GM21576 (cell line): ENCODE data around the gene SLC4A9.

ENCODE experiments used
- ATAC-seq: cut with Tn5 transposase; IDR thresholded peaks from one replicate; pipeline ENCODE4 v1.9.1; 2021; ENCODE audit warnings: mild to moderate bottlenecking, moderate library complexity; ENCODE audit not compliant: unreplicated experiment

The SLC4A9 gene

DNA sequence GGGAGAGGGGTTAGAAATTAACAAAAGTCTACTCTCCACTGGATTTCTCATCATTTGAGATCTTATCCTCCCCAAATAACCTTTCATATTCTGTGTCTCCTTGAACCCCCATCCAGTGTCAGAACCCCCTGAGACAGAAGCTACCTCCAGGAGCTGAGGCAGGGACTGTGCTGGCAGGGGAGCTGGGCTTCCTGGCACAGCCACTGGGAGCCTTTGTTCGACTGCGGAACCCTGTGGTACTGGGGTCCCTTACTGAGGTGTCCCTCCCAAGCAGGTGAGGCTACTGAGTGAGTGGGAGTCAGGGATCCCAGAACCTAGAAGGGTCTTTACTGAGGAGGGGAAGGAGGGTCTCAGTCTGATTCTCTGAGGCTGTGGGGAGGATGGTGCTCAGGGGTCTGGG, 1.9 kb downstream of the SLC4A9 start:
- no peak for ATAC-seq

DNA sequence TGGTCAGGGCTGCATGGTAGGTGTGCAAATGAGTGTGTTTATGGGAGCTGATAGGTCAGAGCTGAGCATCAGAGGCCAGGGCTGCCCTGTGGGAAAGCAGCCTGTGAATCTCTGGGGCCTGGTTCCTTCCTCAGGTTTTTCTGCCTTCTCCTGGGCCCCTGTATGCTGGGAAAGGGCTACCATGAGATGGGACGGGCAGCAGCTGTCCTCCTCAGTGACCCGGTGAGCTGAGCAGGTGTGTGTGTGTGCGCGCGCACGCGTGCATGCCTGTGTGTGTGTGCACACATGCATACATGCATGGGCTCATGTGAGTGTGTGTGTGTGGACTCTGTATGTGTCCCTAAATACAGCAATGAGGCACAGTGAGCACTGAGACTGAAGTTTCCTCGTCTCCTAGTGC, 2.3 kb downstream of the SLC4A9 start:
- no peak for ATAC-seq

DNA sequence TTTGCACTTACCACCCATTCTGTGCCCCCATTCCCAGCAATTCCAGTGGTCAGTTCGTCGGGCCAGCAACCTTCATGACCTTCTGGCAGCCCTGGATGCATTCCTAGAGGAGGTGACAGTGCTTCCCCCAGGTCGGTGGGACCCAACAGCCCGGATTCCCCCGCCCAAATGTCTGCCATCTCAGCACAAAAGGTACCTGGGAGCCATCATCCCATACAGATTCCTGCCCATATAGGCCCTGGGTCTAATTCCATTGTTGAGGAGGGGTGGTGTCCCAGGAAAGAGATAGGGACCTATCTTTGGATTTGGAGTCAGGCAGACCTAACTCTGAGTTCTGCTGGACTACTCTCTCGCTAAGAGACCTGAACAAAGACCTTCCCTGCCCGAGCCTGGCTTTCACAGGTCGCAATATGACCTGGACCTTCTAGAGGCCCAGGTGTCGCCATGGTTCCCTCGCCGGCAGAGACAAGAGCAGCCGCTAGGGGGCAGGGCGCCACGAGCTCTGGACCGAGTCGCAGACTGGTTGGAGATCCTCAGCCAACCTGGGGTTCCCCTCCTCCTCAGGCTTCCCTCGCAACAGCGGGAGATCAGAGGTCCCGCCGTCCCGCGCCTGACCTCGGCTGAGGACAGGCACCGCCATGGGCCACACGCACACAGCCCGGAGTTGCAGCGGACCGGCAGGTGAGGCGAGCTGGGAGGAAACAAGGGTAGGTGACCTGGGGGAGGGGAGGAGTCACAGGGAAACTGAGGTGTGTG, 3.1 kb downstream of the SLC4A9 start:
- ATAC-seq, result peak; percentile 89

DNA sequence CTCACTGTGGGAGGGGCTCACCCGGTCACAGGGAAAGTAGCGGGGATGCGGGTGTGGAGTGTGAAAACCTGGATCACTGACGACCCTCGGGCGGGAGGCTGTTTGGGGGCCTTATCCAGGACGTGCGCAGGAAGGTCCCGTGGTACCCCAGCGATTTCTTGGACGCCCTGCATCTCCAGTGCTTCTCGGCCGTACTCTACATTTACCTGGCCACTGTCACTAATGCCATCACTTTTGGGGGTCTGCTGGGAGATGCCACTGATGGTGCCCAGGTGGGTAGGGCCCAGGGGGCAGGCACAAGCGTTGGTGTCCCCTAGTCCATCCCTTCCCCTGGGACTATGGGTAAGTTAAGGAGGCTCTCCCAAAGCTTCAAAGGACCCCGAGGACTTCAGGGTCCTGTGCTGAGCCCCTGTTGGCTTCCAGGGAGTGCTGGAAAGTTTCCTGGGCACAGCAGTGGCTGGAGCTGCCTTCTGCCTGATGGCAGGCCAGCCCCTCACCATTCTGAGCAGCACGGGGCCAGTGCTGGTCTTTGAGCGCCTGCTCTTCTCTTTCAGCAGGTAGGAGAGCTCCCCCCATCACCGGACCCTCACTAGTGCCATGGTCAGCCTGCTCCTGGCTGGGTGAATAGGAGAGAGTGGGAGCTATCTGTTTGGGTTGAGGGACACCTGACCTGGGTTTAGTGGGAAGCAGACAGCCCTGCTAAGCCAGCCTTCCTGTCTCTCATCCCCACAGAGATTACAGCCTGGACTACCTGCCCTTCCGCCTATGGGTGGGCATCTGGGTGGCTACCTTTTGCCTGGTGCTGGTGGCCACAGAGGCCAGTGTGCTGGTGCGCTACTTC, 3.9 kb downstream of the SLC4A9 start:
- no peak for ATAC-seq

DNA sequence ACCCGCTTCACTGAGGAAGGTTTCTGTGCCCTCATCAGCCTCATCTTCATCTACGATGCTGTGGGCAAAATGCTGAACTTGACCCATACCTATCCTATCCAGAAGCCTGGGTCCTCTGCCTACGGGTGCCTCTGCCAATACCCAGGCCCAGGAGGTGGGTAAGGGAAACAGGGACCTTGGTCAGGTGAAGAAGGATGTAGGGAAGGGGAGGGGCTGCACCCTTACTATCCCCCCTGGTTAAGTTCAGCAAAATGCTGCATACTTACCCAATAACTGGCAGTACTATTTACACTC, 4.4 kb downstream of the SLC4A9 start:
- no peak for ATAC-seq

DNA sequence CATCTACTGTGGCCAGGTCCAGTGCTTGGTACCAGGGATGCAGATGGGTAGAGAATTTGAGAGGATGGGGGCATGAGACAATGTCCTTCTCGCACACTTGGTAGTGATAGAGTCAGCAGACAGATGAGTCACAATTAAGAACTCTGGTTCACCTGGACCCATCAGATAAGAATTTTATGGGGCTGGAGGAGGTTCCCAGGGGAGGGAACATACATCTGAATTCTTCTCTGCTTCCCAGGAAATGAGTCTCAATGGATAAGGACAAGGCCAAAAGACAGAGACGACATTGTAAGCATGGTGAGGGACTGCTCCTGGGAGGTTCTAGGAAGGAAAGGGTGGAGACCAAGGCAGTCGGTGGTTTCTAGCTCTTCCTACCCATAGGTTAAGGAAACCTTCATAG, 5.3 kb downstream of the SLC4A9 start:
- no peak for ATAC-seq

DNA sequence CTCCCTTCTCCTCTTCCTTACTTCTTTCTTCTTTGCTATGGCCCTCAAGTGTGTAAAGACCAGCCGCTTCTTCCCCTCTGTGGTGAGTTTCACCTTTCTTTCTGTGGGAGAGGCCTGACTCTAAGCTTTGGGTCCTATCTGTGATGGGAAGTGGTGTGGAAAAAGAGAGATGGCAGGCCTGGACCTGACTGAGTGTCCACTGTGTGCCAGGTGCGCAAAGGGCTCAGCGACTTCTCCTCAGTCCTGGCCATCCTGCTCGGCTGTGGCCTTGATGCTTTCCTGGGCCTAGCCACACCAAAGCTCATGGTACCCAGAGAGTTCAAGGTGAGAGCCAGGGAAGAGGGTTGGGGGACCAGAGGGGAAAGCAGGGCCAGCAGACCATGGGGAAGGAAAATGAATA, 5.9 kb downstream of the SLC4A9 start:
- no peak for ATAC-seq

DNA sequence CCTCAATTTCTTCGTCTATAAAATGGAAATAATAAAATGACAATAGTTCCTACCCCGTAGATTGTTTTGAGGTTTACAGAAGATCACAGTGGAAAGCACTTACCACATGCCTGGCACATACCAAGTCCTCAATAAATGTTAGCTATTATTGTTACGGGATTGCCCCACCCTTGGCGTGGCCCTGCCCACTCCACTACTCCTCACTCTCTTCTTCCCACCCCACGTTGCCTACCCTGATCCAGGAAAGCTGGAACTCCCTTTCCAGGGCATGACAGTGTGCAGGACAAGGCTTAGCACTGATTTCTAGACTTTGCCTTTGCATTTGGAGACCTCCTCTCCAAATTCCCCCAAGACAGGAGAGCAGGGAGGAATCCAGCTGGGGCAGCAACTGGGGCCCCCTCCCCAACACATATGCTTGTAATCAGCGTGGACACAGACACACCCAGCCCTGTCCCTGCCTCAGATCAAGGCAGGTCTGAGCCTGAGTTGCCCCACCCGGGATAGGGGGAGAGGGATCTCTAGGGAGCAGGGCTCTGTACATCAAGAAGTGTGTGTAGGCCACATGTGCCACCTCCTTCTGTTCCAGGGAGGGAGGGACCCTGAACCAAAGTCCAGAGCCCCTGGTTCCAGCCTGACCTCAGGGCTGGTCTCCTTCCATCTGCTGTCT, 6.7 kb downstream of the SLC4A9 start:
- no peak for ATAC-seq

DNA sequence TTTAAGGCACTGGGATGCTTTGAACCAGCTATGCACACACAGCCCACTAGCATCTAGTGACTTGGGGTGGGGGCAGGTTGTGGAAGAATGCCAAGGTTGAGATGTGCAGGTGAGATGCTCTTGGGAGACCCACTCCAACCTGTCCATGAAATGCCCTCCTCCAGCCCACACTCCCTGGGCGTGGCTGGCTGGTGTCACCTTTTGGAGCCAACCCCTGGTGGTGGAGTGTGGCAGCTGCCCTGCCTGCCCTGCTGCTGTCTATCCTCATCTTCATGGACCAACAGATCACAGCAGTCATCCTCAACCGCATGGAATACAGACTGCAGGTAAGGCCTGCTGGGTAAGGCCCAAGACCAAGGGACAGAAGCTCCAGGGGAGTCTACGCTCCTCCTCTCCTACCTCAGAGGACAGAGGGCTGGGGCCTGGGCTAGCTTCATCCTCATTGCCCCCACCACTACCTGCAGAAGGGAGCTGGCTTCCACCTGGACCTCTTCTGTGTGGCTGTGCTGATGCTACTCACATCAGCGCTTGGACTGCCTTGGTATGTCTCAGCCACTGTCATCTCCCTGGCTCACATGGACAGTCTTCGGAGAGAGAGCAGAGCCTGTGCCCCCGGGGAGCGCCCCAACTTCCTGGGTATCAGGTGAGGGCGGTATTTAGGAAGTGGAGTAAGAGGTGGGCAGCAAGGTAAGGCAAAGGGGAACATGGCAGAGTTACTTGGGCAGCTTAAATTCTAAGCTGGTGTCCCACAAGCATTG, 7.4 kb downstream of the SLC4A9 start:
- ATAC-seq, result no peak

DNA sequence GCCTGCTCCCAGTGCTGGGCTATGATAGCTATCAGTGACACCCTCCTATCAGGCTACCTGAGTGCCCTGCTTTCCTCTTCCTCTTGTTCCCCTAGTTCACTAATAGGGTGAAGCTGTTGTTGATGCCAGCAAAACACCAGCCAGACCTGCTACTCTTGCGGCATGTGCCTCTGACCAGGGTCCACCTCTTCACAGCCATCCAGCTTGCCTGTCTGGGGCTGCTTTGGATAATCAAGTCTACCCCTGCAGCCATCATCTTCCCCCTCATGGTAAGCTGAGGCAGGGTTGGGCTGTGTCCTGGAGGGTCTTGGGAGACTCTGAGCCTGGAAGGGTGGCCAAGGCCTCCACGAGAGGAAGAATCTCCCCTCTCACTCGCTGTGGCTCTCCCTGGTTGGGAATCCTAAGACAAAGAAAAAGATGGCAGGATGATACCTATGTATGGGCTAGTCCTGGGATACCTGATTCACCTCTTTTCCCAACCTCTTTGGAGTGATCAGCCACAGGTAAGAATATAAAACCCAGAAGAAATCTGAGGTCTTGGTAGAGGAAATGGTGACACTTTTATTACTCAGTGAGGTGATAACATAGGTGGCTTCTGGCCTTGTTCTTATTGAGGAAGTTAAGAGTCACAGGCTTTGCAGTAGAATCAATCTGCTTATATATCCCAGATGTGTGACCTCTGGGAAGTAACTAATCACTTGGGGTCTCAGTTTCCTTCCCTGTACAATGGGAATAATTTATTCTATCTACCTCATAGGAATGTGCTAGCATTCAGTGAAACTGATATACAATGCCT, 11.6 kb downstream of the SLC4A9 start:
- no peak for ATAC-seq

DNA sequence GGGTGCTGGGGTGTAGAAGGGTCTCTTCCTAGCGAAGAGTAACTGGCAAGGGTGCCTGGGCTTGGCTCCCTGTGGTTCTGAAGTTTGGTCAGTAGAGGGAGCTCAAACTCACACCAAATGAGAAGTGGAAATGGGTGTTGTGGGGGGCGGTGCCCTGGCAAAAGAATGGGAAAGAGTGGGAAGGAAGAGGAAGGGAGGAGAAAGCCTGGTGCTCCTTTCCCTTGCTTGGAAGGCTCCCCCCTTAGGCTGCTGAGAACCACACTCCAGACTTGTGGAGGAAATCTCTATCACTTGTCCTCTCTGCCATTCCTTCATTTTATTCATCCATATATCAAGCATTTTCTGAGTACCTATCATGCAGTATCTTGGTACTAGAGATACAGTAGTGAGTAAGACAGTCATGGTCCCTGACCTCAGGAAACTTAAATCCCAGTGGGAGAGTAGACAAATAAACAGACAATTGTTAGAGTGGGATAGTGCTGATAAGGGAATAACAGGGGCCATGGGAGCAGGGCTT, 13.0 kb downstream of the SLC4A9 start:
- no peak for ATAC-seq

DNA sequence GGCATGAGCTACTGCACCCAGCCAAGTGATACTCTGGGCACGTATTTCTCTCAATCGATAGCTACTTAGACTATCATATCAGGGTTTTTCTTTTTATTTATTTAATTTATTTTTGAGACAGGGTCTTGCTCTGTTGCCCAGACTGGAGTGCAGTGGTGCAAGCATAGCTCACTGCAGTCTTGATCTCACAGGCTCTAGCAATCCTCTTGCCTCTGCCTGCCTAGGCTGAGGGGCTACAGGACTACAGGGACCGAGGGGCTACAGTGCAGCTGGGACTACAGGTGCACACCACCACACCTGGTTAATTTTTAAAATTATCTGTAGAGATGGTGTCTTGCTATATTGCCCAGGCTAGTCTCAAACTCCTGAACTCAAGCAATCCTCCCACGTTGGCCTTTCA, 21.4 kb downstream of the SLC4A9 start:
- no peak for ATAC-seq

DNA sequence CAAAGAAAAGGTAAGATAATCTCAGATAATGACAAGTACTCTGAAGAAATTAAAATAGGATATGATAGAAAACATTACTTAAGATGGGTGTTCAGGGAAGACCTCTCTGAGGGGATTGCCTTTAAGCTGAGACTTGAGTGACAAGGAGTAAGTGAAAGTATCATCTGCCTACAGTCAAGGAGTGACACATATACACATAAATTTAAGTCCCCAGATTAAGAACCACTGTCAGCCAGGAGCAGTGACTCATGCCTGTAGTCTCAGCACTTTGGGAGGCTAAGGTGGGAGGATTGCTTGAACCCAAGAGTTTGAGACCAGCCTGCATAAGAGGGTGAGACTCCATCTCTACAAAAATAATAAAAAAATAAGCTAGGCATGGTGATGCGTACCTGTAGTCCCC, 22.0 kb downstream of the SLC4A9 start:
- no peak for ATAC-seq

DNA sequence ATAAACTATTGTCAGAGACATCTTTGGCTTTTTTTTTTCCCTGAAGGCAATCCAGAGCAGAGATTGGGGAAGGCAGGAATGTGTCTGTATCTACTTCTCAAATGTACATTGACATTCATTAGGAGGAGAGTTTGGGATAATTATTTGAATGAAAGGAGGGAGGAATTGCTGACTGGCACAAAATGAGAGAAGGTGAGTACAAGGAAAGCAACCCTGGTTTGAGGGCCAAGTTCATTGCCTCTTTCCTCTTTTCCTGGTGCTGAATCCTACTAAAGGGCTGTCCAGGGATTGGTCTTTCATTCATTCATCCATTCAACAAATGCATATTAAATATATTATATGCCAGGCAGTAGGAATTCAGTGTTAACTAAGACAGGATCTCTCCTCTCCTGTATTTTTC, 22.9 kb downstream of the SLC4A9 start:
- ATAC-seq, result no peak

DNA sequence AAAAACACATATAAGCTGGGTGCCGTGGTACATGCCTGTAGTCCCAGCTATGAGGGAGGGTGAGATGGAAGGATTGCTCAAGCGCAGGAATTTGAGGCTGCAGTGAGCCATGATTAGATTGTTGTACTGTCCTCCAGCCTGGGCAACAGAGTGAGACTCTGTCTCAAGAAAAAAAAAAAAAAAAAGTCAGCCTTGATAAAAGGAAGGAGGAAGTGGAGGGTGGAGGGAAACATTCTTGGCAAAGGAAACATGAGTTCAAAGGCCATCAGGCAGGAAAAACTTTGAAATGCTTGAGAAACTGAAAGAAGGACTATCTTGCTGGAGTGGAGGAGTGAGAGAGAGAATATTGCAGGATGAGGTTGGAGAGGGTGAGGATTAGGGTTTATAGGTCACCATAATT, 23.3 kb downstream of the SLC4A9 start:
- ATAC-seq, result no peak

DNA sequence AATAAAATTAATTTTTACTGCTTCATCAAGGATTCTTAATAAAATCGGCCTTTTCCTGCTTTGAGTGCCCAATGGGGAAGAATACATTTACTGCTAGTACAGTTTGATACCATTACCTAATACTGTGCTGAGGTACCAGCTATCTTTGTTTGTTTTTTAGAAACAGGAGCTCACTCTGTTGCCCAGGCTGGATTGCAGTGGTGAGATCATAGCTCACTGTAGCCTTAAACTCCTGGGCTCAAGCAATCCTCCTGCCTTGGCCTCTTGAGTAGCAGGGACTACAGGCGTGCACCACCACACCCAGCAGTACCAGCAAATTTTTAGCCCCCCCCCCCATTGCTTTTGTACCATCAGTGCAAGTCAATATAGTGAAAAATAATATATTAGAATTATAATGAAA, 28.1 kb downstream of the SLC4A9 start:
- ATAC-seq, result no peak

DNA sequence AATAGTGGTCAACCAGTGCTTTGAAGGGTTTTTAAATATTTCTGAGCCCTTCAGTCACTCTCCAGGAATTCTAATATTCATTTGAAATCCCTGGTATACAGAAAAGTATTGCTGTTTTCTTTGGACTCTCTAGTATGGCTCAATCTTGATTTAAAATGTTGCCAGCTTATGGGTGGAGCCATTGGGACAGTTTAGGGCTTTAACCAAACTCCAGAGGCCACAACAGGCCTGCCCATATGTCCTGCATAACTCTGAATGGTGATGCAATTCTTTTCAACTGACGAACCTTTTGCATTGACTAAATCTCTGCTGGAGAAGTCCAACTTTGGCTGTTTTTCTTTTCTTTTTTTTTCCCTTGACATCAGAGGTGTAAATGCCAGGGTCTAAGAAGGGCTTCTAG, 31.3 kb downstream of the SLC4A9 start:
- ATAC-seq, result no peak

DNA sequence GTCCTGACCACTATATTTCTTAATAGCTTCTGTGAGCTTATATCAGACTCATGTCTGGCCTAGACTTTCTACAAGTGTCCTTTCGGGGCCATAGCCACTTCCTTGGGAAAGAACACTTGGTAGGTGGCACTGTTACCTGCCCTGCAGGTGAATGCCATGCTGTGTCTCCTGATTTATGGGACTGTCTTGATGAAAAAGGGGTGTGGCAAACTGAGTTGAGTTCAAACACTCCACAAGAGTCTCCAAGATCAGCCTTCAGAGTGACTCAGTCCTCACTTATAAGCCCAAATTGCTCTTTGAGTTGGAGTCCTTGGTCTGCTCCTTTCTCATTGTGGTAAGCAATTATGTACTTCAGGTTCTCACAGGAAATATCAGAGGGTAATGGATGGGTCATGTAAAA, 31.7 kb downstream of the SLC4A9 start:
- no peak for ATAC-seq

DNA sequence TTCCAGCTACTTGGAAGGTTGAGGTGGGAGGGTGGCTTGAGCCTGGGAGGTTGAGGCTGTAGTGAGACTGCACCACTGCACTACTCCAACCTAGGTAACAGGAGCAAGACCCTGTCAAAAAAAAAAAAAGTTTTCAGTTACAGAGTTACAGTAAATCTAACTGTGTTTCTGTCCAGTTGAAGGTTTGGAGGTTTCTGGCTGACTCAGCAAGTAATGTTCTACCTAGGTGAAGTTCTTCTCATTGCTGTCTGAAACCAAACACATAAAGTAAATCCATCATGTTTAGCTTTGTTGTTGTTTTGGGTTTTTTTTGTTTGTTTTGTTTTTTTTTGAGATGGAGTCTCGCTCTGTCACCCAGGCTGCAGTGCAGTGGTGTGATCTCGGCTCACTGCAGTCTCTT, 33.7 kb downstream of the SLC4A9 start:
- ATAC-seq, result no peak

DNA sequence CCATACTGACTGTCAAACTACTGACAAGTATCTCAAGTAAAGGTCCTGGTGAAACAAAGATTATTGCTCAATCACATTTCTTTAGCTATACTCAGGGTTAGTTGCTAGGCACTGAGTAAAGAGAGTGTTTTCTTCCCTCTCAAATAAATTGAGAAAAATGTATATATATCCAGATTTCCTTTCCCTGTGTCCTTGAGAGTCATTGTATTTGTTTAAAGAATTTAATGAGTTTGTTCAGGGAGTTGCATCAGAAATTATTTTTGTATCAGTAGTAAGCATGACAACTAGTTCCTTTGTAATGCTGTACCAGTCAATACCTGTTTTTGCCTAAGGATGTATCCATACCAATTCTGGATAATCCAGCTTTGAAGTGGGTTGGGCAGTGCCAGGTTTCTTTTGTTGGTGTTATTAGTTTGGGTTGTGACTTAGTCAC, 38.4 kb downstream of the SLC4A9 start:
- no peak for ATAC-seq
